LHCN-M2 (cell line): ENCODE measurements around the gene MRNIP. TPM values are rescaled to one million over a fixed set of nuclear protein-coding genes. Genes with fewer than 3 reads are reported as not detected.

Experiments used
- DNase-seq: peaks from one replicate; pipeline ENCODE4 v3.0.0-alpha.2; 2012; ENCODE audit warnings: low read depth
- polyA plus RNA-seq: library from polyadenylated mRNA; unstranded; fragments of >200 nt; gene quantifications from one replicate; pipeline ENCODE4 v1.2.1, GENCODE V29; 2012; ENCODE audit warnings: missing spikeins
- total RNA-seq: library from RNA; depleted of rRNA; stranded (reverse); fragments of >200 nt; gene quantifications from 2 replicates; pipeline ENCODE4 v1.2.3, GENCODE V29; 2014; rRNA removed

The MRNIP gene
- 12.5 and 15.3 TPM in 2 replicates for total RNA-seq
- 10.8 TPM for polyA plus RNA-seq

DNA sequence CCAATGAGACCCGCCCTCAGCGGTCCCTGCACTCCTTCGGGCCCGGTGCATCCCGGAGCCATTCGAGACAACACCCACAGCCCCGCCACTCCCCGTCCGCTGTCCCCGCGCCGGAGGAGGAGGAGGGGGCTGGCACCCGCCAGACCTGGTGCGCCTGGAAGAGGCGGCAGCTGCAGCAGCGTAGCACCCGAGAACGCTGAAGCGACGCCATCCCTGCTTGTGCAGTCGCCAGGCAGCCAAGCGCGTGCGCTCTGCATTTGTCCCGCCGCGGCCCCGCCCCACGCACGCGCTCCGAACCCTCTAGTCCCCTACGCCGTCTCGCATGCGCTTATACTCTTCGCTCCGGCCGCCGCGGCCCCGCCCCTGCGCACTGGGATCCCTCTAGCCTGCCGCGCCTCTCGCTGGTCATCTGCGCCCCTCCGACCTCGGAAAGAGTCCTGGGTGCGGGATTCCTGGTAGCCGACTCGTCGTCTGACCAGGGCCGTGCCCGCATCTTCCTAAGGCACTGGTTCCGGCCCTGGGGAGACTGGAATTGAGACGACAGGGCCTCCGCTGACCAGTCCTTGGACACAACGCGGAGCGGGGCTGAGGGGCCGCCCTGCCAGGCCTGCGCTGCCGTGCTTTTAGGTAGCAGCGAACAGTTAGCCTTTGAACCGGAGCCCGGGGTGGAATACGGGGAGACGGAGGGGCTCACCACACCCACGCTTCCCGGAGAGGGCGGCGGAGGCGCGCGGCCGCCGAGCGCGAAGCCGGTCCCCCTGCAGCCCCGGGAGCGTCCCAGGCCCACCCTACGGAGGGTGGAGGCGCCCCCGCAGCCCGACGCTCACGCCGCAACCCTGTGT, at the start of gene MRNIP:
Gene MRNIP, minus strand, starts transcription at position 232 of the 842 bp plus-strand sequence. Its CDS starts 21 bp downstream, at position 211.
- DNase-seq, result peak; percentile 94

GRCh38 chr5:179907556-179908324, 49.1 kb upstream of the MRNIP start, which contains the start of gene TBC1D9B:
Gene TBC1D9B, minus strand, starts transcription at chr5:179907897. Its CDS starts 76 bp downstream, at chr5:179907821.
- peak; percentile 55 for DNase-seq

DNA sequence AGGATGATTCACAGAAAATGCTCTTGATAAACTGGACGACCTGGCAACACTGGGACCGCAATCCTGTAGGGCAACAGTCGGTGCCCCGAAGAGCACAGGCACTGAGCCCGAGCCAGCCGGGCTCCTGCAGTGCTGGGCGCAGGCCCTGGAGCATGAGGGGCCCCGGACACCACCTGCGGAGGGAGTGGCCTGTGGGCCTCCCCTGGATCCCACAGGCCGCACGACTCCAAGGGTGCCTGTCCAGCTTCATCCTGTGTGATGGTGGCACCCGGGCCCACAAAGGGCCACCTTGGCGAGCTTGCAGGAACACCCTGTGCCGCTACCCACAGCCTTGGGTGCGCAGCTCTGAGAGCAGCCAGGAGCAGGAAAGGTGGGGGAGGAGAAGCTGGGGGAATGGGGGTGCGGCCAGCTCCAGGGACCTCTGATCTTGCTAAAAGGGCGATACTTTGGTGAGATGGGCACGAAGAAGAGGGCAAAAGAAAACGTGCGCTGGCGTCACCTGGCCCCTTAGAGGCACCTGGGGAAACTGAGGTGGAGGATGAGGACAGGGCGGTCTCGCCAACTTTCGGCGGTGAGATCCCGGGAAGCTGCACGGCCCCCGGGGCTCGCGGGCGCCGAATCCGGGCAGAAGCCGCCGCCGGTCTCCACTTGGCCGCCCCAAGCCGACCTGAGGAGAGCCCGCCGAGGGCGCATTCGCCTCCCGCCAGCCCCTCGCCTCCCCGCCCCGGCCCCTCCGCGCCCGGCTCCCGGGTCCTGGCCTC, 48.4 kb upstream of the MRNIP start:
- peak; percentile 23 for DNase-seq

GRCh38 chr5:179906294-179906794, 47.7 kb upstream of the MRNIP start:
- DNase-seq, result no peak

- DNase-seq, result no peak
Observed at GRCh38 chr5:179905161-179905560, 46.5 kb upstream of the MRNIP start.

- DNase-seq, result no peak
Observed at GRCh38 chr5:179904463-179905160, 46.0 kb upstream of the MRNIP start.

DNA sequence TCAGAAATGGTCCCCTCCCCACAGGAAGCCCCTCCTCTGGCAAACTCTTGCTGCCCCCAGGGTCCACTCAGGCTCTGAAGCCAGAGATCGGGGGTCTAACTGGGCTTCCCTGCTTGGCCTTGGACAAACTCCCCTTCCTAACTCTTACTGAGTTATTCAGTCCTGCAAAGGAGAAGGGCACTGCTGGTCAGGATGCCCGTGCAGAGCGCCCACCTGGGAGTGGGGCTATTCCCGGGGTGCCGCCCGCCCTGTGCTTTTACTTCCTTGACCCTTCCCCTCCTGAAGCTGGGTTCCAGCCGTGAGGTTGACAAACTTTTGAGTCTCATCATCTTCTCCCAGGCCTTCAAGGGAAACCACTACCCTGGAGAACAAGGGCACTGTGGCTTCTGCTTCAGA, 44.1 kb upstream of the MRNIP start:
- no peak for DNase-seq

- no peak for DNase-seq
Observed at GRCh38 chr5:179901915-179902762, 43.5 kb upstream of the MRNIP start.

DNA sequence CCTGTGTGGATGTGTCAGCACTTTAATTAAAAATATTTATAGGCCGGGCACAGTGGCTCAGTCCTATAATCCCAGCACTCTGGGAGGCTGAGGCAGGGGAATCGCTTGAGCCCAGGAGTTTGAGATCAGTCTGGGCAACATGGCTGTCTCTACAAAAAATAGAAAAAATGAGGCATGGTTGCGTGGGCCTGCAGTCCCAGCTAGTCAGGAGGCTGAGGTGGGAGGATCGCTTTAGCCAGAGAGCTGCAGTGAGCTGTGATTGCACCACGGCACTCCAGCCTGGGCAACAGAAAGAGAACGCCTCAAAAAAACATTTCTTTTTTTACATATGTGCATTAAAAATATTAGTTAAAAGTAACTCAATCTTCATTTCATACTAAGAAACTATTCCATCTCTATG, 42.8 kb upstream of the MRNIP start:
- no peak for DNase-seq

- DNase-seq, result no peak
Observed at GRCh38 chr5:179900711-179901110, 42.1 kb upstream of the MRNIP start.

DNA sequence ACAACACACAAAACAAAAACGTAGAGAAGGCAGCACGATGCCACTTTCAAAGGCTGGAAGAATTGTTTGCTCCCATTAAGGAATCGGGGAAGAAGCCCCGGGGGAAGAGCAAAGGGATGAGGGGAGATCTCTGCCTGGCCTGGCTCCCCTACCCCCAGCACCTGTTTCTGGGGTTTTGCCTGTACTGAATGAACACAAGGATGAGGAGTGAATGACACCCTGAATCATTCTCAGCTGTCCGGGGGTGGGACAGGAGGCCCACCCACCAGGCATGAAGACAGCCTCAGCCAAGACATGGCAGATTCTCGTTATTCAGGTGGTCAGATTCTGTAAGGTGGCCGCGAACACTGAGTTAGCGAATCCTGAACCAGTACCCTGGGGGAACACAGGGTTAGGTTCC, 41.6 kb upstream of the MRNIP start:
- no peak for DNase-seq

DNA sequence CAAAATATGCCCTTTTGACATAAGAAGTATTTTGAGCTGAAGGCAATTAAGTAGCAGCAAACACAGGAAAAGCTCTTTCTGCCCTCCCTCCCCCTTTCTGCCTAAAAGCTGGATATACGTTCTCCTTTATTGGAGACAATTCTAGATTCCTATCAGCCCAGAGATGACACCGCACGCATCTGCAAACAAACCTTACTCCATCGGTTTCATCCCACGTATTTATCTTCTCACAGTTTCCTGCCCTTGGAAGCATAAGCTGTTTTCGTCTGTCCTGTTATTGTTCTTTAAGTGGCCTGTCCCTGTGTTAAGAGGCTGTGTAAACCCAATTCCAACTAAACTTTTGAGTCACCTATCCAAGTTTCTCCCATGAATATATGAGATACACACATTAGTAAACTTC, 37.2 kb upstream of the MRNIP start:
- DNase-seq, result no peak

- DNase-seq, result no peak
Observed at GRCh38 chr5:179893958-179894895, 35.6 kb upstream of the MRNIP start.

DNA sequence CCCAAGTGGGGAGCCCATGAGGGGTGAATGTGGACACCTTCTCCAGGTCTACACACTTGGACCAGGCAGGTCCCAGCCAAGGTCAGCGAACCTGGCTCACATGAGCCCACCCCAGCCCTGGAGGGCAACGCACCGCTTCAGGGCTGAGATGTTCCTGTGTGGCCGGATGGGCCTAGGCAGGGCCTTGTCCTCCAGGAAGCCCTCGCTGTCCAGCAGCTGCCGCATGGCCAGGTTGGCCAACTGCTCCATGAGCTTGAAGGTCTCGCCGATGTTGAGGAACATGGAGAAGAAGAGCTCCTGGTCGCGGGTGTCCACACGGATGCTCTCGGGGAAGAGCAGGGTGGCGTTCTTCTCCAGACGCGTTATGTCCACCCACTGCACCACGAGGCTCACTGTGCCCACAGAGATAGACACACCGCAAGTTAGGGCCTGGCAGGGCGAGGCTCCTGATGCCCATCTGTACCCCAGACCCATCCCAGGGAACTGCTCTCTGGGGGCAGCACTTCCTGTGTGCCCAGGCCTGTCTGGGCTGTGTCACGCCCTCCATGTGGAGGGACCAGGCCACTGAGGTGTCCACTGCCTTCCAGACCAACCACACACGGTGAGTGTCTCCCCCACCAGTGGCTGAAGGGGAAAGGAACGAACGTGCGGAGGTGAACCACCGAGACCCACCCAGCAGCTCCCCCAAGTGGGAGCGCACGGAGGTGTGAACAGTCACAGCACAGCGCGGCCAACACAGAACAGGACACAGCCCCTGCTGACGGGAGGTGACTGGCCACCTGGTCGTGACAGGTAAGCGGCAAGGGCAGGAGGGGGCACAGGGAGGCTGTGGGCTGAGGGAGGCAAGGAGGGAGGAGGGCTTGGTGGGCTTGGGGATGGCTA, 34.7 kb upstream of the MRNIP start:
- no peak for DNase-seq

DNA sequence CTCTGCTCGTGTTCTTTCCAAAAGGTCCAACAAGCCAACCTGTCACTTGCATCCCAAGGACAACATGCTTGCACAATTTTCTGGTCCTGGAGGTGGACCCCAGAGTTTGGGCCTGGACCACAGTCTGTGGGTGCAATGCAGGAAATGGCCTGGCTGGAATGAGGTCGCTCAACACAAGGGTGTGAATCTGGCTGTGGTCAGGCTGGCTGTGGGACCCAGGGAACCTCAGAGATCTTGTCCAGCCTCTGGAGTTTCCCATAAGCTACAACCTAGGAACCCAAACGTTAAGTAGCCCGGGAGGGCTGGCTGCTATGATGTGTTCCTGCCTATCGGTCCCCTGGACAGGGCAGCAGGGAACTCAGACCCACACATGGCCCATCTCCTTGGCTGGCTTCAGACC, 33.6 kb upstream of the MRNIP start:
- no peak for DNase-seq

- no peak for DNase-seq
Observed at GRCh38 chr5:179890751-179891682, 32.4 kb upstream of the MRNIP start.

- DNase-seq, result no peak
Observed at GRCh38 chr5:179889885-179890284, 31.3 kb upstream of the MRNIP start.
